GM18505 (cell line): ENCODE data around the gene ZSWIM6.
"Not testable (repeated sequence)": the region's sequence is repeated elsewhere in the genome, so short reads cannot be mapped to it uniquely, and the experiment has no call there.

Experiments
- ATAC-seq: cut with Tn5 transposase; IDR thresholded peaks from one replicate; pipeline ENCODE4 v1.9.1; 2021; ENCODE audit not compliant: unreplicated experiment
- POLR2A ChIP-seq: IDR thresholded peaks from 4 replicates; pipeline ENCODE4 v1.6.1; 2011; ENCODE audit warnings: borderline replicate concordance; ENCODE audit not compliant: insufficient read depth, insufficient read length; ENCODE audit errors: extremely low read depth

Gene ZSWIM6

DNA sequence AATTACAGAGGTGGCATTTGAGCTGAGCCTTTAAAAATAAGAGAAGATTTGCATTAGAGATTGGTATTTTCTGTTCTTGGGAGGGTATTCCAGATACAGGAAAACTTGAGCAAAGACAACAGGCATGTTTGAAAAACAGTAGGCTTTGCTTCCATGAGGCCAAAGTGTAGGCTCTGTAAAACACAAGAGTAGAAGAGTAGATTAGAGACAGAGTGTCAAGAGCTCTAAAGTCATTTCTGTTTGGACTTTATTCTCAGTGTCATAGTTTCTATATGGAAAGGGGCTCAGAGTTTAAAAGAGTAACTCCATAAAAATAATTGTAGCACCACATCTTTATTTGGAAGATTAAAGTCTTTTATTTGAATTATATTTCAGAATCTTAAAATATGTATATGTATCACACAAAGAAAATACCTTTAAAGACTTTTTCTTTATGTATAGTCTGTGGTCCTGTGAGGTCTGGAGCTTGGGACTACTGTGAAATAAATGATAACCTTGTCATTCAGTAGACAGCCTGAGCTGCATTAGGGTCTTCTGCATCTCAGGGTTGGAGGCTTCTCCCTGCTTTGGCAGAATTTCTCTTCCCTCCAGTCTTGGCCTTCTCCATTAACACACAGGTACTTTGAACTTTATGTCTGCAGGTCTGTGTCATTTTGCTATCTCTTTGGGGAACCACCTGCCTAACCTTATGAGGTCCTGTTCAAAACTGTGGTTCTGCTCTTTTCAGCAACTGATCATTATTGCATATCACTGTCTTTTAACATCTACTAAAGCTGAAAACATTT, 73.6 kb downstream of the ZSWIM6 start:
- ATAC-seq: no peak
- no peak for TF ChIP-seq POLR2A

DNA sequence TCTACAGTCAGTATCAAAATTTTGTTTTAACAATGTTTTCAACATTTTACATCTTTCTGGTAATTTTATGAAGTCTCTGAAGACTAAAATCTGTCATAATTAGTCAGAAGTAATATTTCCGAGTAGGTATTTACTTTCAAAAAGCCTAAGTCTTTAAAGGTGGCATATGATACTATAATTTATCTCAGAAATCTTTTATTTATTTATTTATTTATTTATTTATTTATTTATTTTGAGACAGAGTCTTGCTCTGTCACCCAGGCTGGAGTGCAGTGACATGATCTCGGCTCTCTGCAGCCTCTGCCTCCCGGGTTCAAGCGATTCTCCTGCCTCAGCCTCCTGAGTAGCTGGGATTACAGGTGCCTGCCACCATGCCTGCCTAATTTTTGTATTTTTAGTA, 74.4 kb downstream of the ZSWIM6 start:
- not testable (repeated sequence) for ATAC-seq

DNA sequence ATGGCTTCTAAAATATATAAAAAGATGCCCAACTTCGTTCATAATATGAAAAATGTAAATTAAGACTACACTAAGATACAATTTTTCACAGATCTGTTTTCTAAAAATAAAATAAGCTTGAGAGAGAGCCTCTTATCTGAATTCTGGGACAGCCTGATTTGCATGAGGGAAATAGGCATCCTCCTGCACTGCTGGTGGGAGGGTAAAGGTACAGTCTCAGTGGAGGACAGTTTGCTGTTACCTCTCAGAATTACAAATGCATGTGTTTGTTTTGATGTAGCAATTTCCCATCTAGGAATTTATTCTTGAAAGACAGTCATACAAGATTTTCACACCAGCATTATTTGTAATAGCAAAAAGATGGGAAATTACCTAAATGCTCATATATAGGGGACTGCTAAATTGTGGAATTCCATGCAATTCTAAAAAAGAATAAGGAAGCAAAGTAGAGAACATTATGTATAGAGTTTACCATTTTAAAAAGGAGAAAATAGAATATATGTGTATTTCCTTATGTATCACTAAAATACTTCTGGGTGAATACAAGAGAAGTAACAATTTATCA, 75.7 kb downstream of the ZSWIM6 start:
- no peak for ATAC-seq
- no peak for TF ChIP-seq POLR2A

DNA sequence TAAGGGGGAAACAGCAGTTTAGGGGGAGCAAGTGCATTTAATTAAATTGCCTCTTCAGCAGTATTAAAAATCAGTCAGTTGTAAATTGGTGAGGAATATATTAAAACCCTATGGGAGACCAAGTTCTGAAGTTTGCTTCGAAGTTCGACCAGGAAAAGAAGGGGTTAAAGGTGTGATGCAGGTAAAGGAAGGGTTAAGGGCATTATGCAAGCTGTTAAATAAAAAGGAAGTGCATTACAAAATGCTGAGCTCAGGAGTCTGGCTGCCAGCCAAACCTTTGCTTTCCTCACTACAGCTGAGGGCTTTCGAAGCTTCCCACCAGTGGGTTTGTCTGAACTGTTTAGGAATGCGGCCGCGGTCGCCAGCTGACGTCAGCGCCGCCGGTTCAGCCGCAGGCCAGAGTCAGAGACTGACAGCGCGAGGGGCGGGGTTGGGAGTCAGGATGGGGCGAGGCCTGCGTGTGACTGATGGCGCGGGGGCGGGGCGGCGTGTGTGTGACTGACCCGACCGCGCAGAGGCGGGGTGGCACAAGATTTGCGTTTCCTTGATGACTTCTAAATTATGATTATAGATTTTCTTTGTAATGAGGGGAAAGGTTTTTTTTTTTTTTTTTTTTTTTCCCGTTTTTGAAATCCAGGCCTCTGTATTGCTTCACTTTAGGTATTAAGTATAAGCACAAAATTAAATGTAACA, 76.6 kb downstream of the ZSWIM6 start:
- TF ChIP-seq POLR2A: no peak
- peak; percentile 100 for ATAC-seq

DNA sequence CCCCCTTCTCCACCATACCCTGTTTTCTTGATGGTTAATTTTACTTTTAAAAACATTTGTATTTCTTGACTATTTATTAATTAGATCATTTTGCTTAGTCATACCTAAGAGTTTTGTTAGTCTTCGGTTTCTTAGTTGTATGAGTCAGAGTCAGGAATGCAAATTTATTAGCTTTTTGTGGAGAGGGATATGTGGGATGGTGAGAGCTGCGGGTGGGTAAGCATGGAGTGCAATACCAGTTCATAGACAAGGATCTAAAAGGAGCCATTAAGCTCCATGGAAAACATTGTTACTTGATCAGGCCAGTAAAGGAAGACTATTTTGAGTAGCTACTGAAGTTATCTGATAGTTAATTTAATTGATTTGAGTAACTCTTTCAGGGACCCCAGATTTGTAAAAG, 77.5 kb downstream of the ZSWIM6 start:
- ATAC-seq: no peak
- no peak for TF ChIP-seq POLR2A

DNA sequence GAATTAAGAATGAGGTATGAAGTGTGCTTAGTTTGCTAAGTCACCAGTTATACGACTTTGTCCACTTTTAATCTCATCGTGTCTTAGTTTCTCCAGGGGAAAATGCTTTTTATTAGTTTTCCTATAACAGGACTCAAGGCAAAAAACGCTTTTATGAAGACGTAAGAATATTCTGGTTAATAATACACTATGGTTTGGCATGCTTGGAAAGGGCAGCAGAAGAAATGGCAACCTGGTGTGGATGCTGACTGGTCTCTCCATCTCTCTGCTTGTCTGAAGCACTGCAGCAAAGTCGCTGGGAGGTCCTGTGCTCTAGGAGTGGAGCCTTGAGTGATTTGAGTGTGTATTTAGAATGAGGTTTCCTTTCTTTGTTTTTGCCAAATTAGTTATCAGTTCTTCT, 78.8 kb downstream of the ZSWIM6 start:
- no peak for TF ChIP-seq POLR2A
- no peak for ATAC-seq

DNA sequence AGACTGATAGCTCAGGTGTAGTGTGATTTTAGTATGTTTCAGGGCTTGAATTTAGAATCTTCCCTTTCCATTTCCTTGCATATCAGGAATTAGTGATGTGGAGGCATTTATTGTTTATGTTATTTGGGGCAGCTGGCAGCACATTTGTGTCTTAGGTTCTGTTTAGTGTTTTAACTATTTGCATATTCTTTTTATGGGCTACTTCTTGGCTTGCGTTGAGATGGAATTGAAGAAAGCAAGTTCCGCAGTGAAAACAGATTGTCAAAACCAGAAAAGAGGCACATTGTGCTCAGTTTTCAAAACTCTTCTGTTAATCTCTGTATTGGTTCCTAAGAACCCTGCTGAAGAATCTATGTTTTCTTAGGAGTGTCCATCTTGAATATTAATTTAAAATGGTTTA, 80.3 kb downstream of the ZSWIM6 start:
- TF ChIP-seq POLR2A: no peak
- no peak for ATAC-seq

DNA sequence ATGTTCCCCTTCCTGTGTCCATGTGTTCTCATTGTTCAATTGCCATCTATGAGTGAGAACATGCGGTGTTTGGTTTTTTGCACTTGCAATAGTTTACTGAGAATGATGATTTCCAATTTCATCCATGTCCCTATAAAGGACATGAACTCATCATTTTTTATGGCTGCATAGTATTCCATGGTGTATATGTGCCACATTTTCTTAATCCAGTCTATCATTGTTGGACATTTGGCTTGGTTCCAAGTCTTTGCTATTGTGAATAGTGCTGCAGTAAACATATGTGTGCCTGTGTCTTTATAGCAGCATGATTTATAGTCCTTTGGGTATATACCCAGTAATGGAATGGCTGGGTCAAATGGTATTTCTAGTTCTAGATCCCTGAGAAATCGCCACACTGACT, 81.1 kb downstream of the ZSWIM6 start:
- not testable (repeated sequence) for ATAC-seq

DNA sequence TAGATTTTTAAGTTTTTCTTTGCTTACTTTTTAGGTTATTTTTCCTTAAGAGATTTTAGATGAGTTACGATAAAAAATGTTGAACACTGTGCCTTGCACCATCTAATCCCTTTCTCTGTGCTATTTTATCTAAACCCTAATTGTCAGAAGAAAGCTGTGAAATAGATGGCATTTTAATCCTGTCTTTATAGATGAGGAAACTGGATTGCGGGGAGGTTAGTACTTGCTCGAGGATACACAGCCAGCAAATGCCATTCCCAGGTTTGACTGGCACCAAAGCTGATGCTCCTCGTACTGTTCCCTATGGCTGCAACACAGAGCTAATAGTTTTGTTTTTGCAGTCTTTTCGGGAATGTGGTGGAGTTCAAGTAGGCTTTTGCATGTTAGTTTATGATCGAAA, 82.7 kb downstream of the ZSWIM6 start:
- ATAC-seq: no peak
- TF ChIP-seq POLR2A: no peak

DNA sequence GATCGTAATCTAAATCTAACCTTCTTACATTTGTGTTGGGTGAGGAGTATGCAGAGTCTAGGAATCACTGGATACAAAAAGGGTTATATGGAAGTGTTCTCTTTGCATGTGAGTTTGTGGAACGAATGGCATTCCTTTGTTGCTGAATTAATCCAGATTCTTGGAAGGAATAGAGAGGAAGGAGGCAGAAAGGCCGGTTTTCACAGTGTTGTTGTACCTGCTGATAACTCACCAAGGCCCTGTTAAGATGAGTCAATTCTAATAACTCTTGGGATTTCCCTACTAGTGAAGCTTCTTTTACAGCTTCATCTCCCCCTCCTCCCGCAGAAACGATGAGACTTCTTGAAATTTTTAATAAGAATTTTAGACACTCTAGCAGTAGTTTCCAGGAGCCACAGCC, 84.0 kb downstream of the ZSWIM6 start:
- no peak for TF ChIP-seq POLR2A
- ATAC-seq: no peak

DNA sequence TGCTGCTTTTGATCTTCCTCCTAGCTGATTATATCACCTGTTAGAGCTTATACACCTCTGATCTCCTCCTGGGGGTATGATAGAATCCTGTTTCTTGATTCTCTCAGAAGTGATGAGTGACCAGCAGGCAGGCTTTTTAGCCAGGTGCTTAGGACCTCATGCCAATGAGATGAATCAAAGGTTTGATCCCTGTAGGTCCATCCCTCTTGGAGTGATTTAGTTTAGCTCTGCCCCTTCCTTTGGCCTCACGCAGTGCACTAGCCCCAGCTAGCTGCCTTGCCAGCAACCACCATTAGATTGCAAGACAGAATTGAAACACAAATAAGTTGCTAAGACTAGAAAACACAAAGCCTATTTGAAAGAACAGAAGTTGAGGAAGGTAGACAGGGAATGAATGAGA, 84.4 kb downstream of the ZSWIM6 start:
- ATAC-seq: no peak
- no peak for TF ChIP-seq POLR2A

DNA sequence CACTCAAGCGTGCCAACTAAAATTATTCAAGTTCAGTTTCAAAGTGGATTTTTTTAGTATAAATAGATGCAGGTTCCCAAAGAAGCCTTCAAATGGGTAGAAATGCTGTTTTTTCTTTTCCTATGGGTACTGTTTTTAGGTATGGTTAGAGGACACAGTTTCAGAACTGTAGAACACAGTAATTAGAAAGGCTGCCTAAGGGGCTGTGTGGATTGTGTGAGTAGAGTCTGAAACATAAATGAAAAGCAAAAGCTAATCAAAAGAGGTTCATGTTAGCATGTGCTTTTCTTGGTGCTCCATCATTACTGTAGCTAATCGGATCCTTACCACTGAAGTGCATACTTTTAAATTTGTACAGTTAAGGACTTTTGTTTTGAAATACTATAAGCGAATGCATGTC, 85.3 kb downstream of the ZSWIM6 start:
- no peak for TF ChIP-seq POLR2A
- no peak for ATAC-seq

DNA sequence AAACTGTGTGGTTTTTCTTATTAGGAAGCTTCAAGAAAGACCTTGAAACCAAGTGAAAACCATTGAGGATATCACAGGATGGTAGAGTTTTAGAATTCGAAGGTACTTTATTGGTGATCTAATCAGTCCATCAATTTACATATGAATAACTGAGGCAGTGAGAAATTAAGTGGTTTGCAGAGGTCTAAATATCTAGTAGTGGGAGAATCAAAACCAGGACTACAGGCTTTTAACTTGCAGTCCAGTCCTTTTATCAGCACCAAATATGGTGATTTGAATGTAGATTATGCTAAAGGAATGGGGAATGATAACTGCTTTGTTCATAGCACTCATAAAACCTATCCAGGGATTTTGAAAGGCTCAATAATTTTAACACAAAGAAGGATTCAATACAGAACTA, 85.8 kb downstream of the ZSWIM6 start:
- ATAC-seq: no peak
- TF ChIP-seq POLR2A: no peak

DNA sequence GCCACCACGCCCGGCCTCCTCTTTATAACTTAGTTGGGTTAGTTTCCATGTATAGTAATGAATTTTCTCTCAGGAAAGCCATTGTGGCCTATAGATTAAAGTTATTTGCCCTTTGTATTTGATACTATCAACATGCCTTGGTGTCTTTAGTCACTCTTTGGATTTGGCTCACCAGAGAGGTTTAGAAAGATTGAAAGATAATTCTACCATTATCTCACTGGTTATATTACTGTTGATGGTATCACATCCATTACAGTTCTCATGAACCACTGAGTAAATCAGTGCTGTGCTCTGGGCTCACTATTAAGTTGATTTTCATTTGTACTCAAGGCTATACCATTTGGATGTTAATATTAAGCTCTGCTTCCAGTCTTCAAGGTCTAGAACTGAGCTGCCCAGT, 87.0 kb downstream of the ZSWIM6 start:
- ATAC-seq: no peak
- no peak for TF ChIP-seq POLR2A

DNA sequence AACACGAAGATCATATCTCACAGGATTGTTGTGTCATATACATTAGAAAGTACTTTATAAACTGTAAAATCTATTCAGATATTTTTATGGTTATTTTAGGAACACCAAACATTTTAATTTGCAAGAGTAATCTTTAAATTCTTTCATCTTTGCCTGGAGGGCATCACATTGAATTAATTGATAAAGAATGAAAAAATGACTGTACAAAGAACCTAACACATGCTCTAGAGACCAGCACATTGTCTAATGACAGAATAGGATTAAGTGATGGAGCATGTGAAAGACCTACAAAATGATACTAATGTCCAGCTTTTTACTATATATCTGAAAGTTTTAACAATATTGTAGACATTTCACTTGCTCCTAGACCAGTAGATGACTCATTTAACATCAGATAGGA, 88.0 kb downstream of the ZSWIM6 start:
- ATAC-seq: no peak
- TF ChIP-seq POLR2A: no peak

DNA sequence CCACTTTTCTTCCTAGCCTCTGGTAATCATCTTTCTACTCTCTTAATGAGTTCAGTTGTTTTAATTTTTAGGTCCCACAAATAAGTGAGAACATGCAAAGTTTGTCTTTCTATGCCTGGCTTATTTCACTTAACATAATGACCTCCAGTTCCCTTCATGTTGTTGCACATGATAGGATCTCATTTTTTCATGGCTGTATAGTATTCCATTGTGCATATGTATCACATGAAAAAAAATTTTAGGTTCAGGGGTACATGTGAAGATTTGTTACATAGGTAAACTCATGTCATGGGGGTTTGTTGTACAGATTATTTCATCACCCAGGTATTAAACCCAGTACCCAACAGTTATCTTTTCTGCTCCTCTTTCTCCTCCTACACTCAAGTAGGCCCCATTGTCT, 89.2 kb downstream of the ZSWIM6 start:
- not testable (repeated sequence) for ATAC-seq
